Upper lobe of right lung (tissue), 1 donor: ENCODE measurements around the gene THEMIS. TPM values are rescaled to one million over a fixed set of nuclear protein-coding genes. Genes with fewer than 3 reads are reported as not detected.

Experiments
- ATAC-seq: fragments of 200-7000 bp; cut with Tn5 transposase; one replicate; pipeline ENCODE4 v1.9.1; 2020; ENCODE audit warnings: mild to moderate bottlenecking, moderate library complexity
- DNase-seq: peaks from one replicate; pipeline ENCODE4 v3.0.0-alpha.2; 2020
- H3K27ac ChIP-seq: fragments of 200-600 bp; one replicate; pipeline ENCODE4 v1.8.0; 2022
- H3K27me3 ChIP-seq: fragments of 200-600 bp; one replicate; pipeline ENCODE4 v1.8.0; 2022; ENCODE audit warnings: mild to moderate bottlenecking
- H3K36me3 ChIP-seq: fragments of 200-600 bp; one replicate; pipeline ENCODE4 v1.8.0; 2022
- H3K4me1 ChIP-seq: fragments of 200-600 bp; one replicate; pipeline ENCODE4 v1.8.0; 2022
- H3K4me3 ChIP-seq: fragments of 200-600 bp; one replicate; pipeline ENCODE4 v1.8.0; 2022; ENCODE audit warnings: mild to moderate bottlenecking
- H3K9me3 ChIP-seq: fragments of 200-600 bp; one replicate; pipeline ENCODE4 v1.8.0; 2022
- intact Hi-C: fragments of 100-400 bp; cut with DNase I; formaldehyde crosslinking; loops from one replicate; pipeline ENCODE4 v1.11.0; 2022
- total RNA-seq: library from RNA; stranded (reverse); fragmentation: NEBNext Ultra II Directional; extraction: Animal tissue kit (Norgen Biotek cat#: 25700); gene quantifications from one replicate; pipeline ENCODE4 v1.2.1, GENCODE V29; 2021
- TF ChIP-seq, protein P1 (sequence below): fragments of 200-600 bp; IDR thresholded peaks from one replicate; pipeline ENCODE4 v1.8.0; 2022; ENCODE audit warnings: antibody characterized with exemption
- donor health status: DM: no; HTN: yes; CAD: no; lungs with severe emphysema.

Gene THEMIS
- total RNA-seq, 1 donor from 2014 or later: 3.0 TPM

GRCh38 chr6:127816643-127817042, 84.2 kb downstream of the THEMIS start:
- Histone ChIP-seq H3K4me3 (no peak overlapping the region), H3K27ac (no peak overlapping the region), H3K4me1 (no peaks in the 10 kb centered on the region), H3K27me3 (no peaks in the 10 kb centered on the region), H3K36me3 (no peaks in the 10 kb centered on the region), H3K9me3 (no peaks in the 10 kb centered on the region)
- intact Hi-C loops: no loop called here
- ATAC-seq: no peak
- DNase-seq: no peak
- TF ChIP-seq, protein P1, sequence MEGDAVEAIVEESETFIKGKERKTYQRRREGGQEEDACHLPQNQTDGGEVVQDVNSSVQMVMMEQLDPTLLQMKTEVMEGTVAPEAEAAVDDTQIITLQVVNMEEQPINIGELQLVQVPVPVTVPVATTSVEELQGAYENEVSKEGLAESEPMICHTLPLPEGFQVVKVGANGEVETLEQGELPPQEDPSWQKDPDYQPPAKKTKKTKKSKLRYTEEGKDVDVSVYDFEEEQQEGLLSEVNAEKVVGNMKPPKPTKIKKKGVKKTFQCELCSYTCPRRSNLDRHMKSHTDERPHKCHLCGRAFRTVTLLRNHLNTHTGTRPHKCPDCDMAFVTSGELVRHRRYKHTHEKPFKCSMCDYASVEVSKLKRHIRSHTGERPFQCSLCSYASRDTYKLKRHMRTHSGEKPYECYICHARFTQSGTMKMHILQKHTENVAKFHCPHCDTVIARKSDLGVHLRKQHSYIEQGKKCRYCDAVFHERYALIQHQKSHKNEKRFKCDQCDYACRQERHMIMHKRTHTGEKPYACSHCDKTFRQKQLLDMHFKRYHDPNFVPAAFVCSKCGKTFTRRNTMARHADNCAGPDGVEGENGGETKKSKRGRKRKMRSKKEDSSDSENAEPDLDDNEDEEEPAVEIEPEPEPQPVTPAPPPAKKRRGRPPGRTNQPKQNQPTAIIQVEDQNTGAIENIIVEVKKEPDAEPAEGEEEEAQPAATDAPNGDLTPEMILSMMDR: no peak

DNA sequence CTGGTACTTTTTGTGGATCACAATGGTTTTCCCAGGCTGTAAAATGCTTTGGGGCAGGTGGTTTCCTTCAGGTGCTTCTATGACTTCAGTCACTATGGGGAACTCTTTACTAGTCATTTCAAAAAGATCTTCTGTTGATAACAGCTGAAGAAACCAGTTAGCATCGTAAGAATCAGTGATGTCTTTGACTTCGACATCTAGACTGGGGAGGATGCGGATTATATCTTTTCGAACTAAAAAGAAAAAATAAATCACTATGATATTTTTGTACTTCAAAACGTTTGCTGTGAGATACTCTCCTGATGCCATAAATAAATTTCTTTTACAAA, 87.2 kb downstream of the THEMIS start:
- ATAC-seq (no peak), DNase-seq (no peak)
- Histone ChIP-seq H3K9me3 (no peaks in the 10 kb centered on the region), H3K27ac (no peak overlapping the region), H3K36me3 (no peaks in the 10 kb centered on the region), H3K27me3 (no peaks in the 10 kb centered on the region), H3K4me1 (no peaks in the 10 kb centered on the region), H3K4me3 (no peak overlapping the region)
- intact Hi-C loops: no loop called here
- TF ChIP-seq, protein P1: no peak

- Histone ChIP-seq H3K27ac (no peak overlapping the region), H3K4me3 (no peak overlapping the region), H3K27me3 (no peaks in the 10 kb centered on the region), H3K4me1 (no peaks in the 10 kb centered on the region), H3K9me3 (no peaks in the 10 kb centered on the region), H3K36me3 (no peaks in the 10 kb centered on the region)
- TF ChIP-seq, protein P1: no peak
- intact Hi-C loops: no loop called here
- no peak for ATAC-seq
- no peak for DNase-seq
Observed at GRCh38 chr6:127812985-127813698, 87.7 kb downstream of the THEMIS start.

- Histone ChIP-seq H3K4me1 (no peaks in the 10 kb centered on the region), H3K27ac (no peak overlapping the region), H3K4me3 (no peak overlapping the region), H3K9me3 (no peaks in the 10 kb centered on the region), H3K27me3 (no peaks in the 10 kb centered on the region), H3K36me3 (no peaks in the 10 kb centered on the region)
- ATAC-seq (no peak), DNase-seq (no peak)
- intact Hi-C loops: no loop called here
- TF ChIP-seq, protein P1: no peak
Observed at GRCh38 chr6:127811900-127812570, 88.8 kb downstream of the THEMIS start.

DNA sequence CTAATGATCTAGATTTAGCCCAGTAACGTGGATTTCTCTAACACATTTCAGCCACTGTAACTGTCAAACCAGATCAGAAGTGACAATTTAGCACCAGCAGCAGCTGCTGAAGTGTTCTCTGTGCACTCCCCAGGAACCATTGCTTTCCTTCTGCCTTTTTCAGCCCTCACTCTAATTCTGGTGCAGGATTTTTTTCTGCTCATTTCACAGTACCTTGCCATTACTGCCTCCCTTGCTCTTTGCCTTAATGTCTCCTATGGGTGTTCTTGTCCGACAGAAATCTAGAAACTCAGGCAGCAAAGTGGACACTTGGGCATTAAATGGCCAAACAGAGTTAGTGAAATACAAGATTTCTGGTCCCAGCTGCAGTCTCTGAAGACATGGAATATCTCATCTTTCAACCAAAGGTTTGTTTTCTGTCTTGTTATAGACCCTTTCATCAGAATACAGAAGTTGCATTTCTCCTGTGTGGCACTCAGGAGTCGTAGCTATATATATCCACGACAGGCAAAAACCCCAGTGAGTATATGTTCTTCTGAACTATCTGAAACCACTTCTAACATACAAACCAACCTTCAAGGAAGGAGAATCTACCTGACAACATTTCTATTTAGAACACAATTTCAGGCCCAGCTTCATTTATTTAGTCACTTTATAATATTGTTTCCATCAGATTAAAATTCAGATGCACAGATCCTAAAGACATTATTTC, 92.9 kb downstream of the THEMIS start:
- Histone ChIP-seq H3K4me3 (no peak overlapping the region), H3K27ac (no peak overlapping the region), H3K27me3 (no peaks in the 10 kb centered on the region), H3K36me3 (no peaks in the 10 kb centered on the region), H3K4me1 (no peaks in the 10 kb centered on the region), H3K9me3 (no peaks in the 10 kb centered on the region)
- intact Hi-C loops: no loop called here
- TF ChIP-seq, protein P1: no peak
- ATAC-seq (no peak), DNase-seq (no peak)
